Measurements from ENCODE around the gene MLF2. TPM values are rescaled to one million over a fixed set of nuclear protein-coding genes. Genes with fewer than 3 reads are reported as not detected.

The MLF2 gene
- total and polyA plus RNA-seq, 8 donors, result 142 to 182 (median 162) TPM

GRCh38 chr12:6699259-6699988 is 53.5 kb downstream of the MLF2 start:
- no peak overlapping the region for H3K4me3 ChIP-seq
- DNase-seq, result no peak
- H3K4me1 ChIP-seq, result peaks cover 6 to 15% of the 10 kb centered on the region in 2 donors
- no peak overlapping the region for H3K27ac ChIP-seq
- H3K36me3 ChIP-seq, result no peaks in the 10 kb centered on the region
- peaks cover 54 to 98% of the 10 kb centered on the region in 2 donors for H3K27me3 ChIP-seq
- ATAC-seq, result no peak
- no peaks in the 10 kb centered on the region for H3K9me3 ChIP-seq
- no peak for TF ChIP-seq CTCF (IDR thresholded peaks at IDR 0.05)
- intact Hi-C loops (cut with DNase I), result loop anchor here in 1 of 2 donors (10.0 kb wide), 1 partner anchor 85 kb away; no protein-coding TSS in a partner anchor

GRCh38 chr12:6698352-6699046 is 54.4 kb downstream of the MLF2 start:
- Histone ChIP-seq H3K27me3 (peaks cover 47 to 96% of the 10 kb centered on the region in 2 donors), H3K4me3 (no peak overlapping the region), H3K9me3 (no peaks in the 10 kb centered on the region), H3K36me3 (no peaks in the 10 kb centered on the region), H3K4me1 (peaks cover 6 to 15% of the 10 kb centered on the region in 2 donors), H3K27ac (no peak overlapping the region)
- DNase-seq (no peak), ATAC-seq (no peak)
- intact Hi-C loops (cut with DNase I), result loop anchor here in 1 of 2 donors (10.0 kb wide), 1 partner anchor 84 kb away; no protein-coding TSS in a partner anchor
- no peak for TF ChIP-seq CTCF (IDR thresholded peaks at IDR 0.05)

Other genes starting within 250 kb of the MLF2 start
- 1,000 to 10,000 TPM; 1,126 to 2,070 TPM for gene GAPDH, start 218.6 kb downstream of the MLF2 start, total RNA-seq
- 1,000 to 10,000 TPM; 1,473 to 1,774 (median 1,660) TPM for gene GAPDH, start 218.6 kb downstream of the MLF2 start, polyA plus RNA-seq (ENCODE audit: insufficient read length in 6 of 6)
- 10 to 100 TPM; 15.2 to 27.9 TPM for gene IFFO1, start 197.1 kb downstream of the MLF2 start, total RNA-seq
- 10 to 100 TPM; 14.5 to 24.7 (median 18.6) TPM for gene IFFO1, start 197.1 kb downstream of the MLF2 start, polyA plus RNA-seq (ENCODE audit: insufficient read length in 6 of 6)
- gene NOP2, start 184.8 kb downstream of the MLF2 start, total RNA-seq, result 10 to 100 TPM; 23.4 to 48.1 TPM
- gene NOP2, start 184.8 kb downstream of the MLF2 start, polyA plus RNA-seq (ENCODE audit: insufficient read length in 6 of 6), result 10 to 100 TPM; 20.6 to 39.2 (median 27.2) TPM
- gene CHD4, start 145.8 kb downstream of the MLF2 start, total RNA-seq, result 100 to 1,000 TPM; 159 to 171 TPM
- gene CHD4, start 145.8 kb downstream of the MLF2 start, polyA plus RNA-seq (ENCODE audit: insufficient read length in 6 of 6), result 100 to 1,000 TPM; 200 to 252 (median 234) TPM
- 1 to 10 TPM; 1.5 to 2.0 TPM for gene LPAR5, start 117.2 kb downstream of the MLF2 start, total RNA-seq
- 1 to 10 TPM; 1.1 to 1.8 (median 1.4) TPM for gene LPAR5, start 117.2 kb downstream of the MLF2 start, polyA plus RNA-seq (ENCODE audit: insufficient read length in 6 of 6)
- gene ACRBP, start 105.7 kb downstream of the MLF2 start, total RNA-seq, result 1 to 10 TPM; 4.9 to 6.3 TPM
- 1 to 10 TPM; 5.4 to 8.2 (median 6.4) TPM for gene ACRBP, start 105.7 kb downstream of the MLF2 start, polyA plus RNA-seq (ENCODE audit: insufficient read length in 6 of 6)
- 10 to 100 TPM; 23.1 to 38.0 TPM for gene ING4, start 90.0 kb downstream of the MLF2 start, total RNA-seq
- 100 to 1,000 TPM in 4 of 6 donors, 10 to 100 TPM in 2; 88.3 to 113 (median 101) TPM for gene ING4, start 90.0 kb downstream of the MLF2 start, polyA plus RNA-seq (ENCODE audit: insufficient read length in 6 of 6)
- 10 to 100 TPM; 39.3 to 55.0 TPM for gene ZNF384, start 63.8 kb downstream of the MLF2 start, total RNA-seq
- gene ZNF384, start 63.8 kb downstream of the MLF2 start, polyA plus RNA-seq (ENCODE audit: insufficient read length in 6 of 6), result 10 to 100 TPM; 86.7 to 97.9 (median 90.2) TPM
- under 1 TPM; 0.18 to 0.44 TPM for gene PIANP, start 52.3 kb downstream of the MLF2 start, total RNA-seq
- gene PIANP, start 52.3 kb downstream of the MLF2 start, polyA plus RNA-seq (ENCODE audit: insufficient read length in 6 of 6), result 1 to 10 TPM; 5.5 to 8.0 (median 6.1) TPM
- 10 to 100 TPM; 66.0 to 67.5 TPM for gene COPS7A, start 29.1 kb downstream of the MLF2 start, total RNA-seq
- gene COPS7A, start 29.1 kb downstream of the MLF2 start, polyA plus RNA-seq (ENCODE audit: insufficient read length in 6 of 6), result 10 to 100 TPM; 51.4 to 55.0 (median 53.3) TPM
- 100 to 1,000 TPM; 276 to 322 TPM for gene PTMS, start 13.2 kb upstream of the MLF2 start, total RNA-seq
- 100 to 1,000 TPM; 609 to 843 (median 755) TPM for gene PTMS, start 13.2 kb upstream of the MLF2 start, polyA plus RNA-seq (ENCODE audit: insufficient read length in 6 of 6)
- gene LAG3, start 19.4 kb upstream of the MLF2 start, total RNA-seq, result 1 to 10 TPM in 1 of 2 donors, under 1 TPM in 1; 0.79 to 2.4 TPM
- 1 to 10 TPM; 1.1 to 3.0 (median 1.7) TPM for gene LAG3, start 19.4 kb upstream of the MLF2 start, polyA plus RNA-seq (ENCODE audit: insufficient read length in 6 of 6)
- 10 to 100 TPM; 64.5 to 96.2 TPM for gene CD4, start 36.4 kb upstream of the MLF2 start, total RNA-seq
- 10 to 100 TPM; 90.2 to 97.8 (median 92.9) TPM for gene CD4, start 36.4 kb upstream of the MLF2 start, polyA plus RNA-seq (ENCODE audit: insufficient read length in 6 of 6)
- 10 to 100 TPM; 12.7 to 13.7 TPM for gene GPR162, start 68.7 kb upstream of the MLF2 start, total RNA-seq
- 10 to 100 TPM in 5 of 6 donors, 1 to 10 TPM in 1; 9.0 to 15.7 (median 11.5) TPM for gene GPR162, start 68.7 kb upstream of the MLF2 start, polyA plus RNA-seq (ENCODE audit: insufficient read length in 6 of 6)
- 10 to 100 TPM; 18.2 to 33.6 TPM for gene P3H3, start 75.3 kb upstream of the MLF2 start, total RNA-seq
- gene P3H3, start 75.3 kb upstream of the MLF2 start, polyA plus RNA-seq (ENCODE audit: insufficient read length in 6 of 6), result 10 to 100 TPM; 18.0 to 41.7 (median 22.3) TPM
- 1 to 10 TPM; 2.0 to 3.3 TPM for gene GNB3, start 87.8 kb upstream of the MLF2 start, total RNA-seq
- gene GNB3, start 87.8 kb upstream of the MLF2 start, polyA plus RNA-seq (ENCODE audit: insufficient read length in 6 of 6), result 1 to 10 TPM; 3.3 to 7.2 (median 5.4) TPM
- gene CDCA3, start 98.1 kb upstream of the MLF2 start, total RNA-seq, result 1 to 10 TPM; 2.0 to 7.7 TPM
- 10 to 100 TPM; 25.3 to 59.2 (median 33.3) TPM for gene CDCA3, start 98.1 kb upstream of the MLF2 start, polyA plus RNA-seq (ENCODE audit: insufficient read length in 6 of 6)
- gene USP5, start 99.0 kb upstream of the MLF2 start, total RNA-seq, result 10 to 100 TPM; 80.2 to 90.2 TPM
- 10 to 100 TPM; 50.8 to 66.3 (median 58.0) TPM for gene USP5, start 99.0 kb upstream of the MLF2 start, polyA plus RNA-seq (ENCODE audit: insufficient read length in 6 of 6)
- 100 to 1,000 TPM; 394 to 521 TPM for gene TPI1, start 114.4 kb upstream of the MLF2 start, total RNA-seq
- 100 to 1,000 TPM; 416 to 483 (median 444) TPM for gene TPI1, start 114.4 kb upstream of the MLF2 start, polyA plus RNA-seq (ENCODE audit: insufficient read length in 6 of 6)
- 10 to 100 TPM; 24.5 to 27.1 TPM for gene SPSB2, start 120.2 kb upstream of the MLF2 start, total RNA-seq
- gene SPSB2, start 120.2 kb upstream of the MLF2 start, polyA plus RNA-seq (ENCODE audit: insufficient read length in 6 of 6), result 10 to 100 TPM in 1 of 6 donors, 1 to 10 TPM in 5; 3.4 to 13.8 (median 7.2) TPM
- 10 to 100 TPM; 11.0 to 14.8 TPM for gene LRRC23, start 151.7 kb upstream of the MLF2 start, total RNA-seq
- gene LRRC23, start 151.7 kb upstream of the MLF2 start, polyA plus RNA-seq (ENCODE audit: insufficient read length in 6 of 6), result 10 to 100 TPM; 18.3 to 36.8 (median 25.2) TPM
- 10 to 100 TPM; 42.3 to 50.0 TPM for gene ENO2, start 161.4 kb upstream of the MLF2 start, total RNA-seq
- gene ENO2, start 161.4 kb upstream of the MLF2 start, polyA plus RNA-seq (ENCODE audit: insufficient read length in 6 of 6), result 10 to 100 TPM in 5 of 6 donors, 1 to 10 TPM in 1; 9.3 to 22.0 (median 14.3) TPM
- 100 to 1,000 TPM in 1 of 2 donors, 10 to 100 TPM in 1; 96.9 to 107 TPM for gene ATN1, start 174.8 kb upstream of the MLF2 start, total RNA-seq
- gene ATN1, start 174.8 kb upstream of the MLF2 start, polyA plus RNA-seq (ENCODE audit: insufficient read length in 6 of 6), result 100 to 1,000 TPM in 5 of 6 donors, 10 to 100 TPM in 1; 94.9 to 134 (median 115) TPM
- gene RNU7-1, start 190.7 kb upstream of the MLF2 start, total RNA-seq, result not detected
- 1 to 10 TPM in 2 of 6 donors, not detected in 4; 7.9 to 9.7 TPM for gene RNU7-1, start 190.7 kb upstream of the MLF2 start, polyA plus RNA-seq (ENCODE audit: insufficient read length in 6 of 6)
- 100 to 1,000 TPM; 159 to 194 TPM for gene C12orf57, start 190.9 kb upstream of the MLF2 start, total RNA-seq
- 100 to 1,000 TPM; 175 to 239 (median 204) TPM for gene C12orf57, start 190.9 kb upstream of the MLF2 start, polyA plus RNA-seq (ENCODE audit: insufficient read length in 6 of 6)
- 100 to 1,000 TPM in 1 of 2 donors, 10 to 100 TPM in 1; 74.6 to 145 TPM for gene PTPN6, start 198.2 kb upstream of the MLF2 start, total RNA-seq
- gene PTPN6, start 198.2 kb upstream of the MLF2 start, polyA plus RNA-seq (ENCODE audit: insufficient read length in 6 of 6), result 10 to 100 TPM; 17.4 to 21.2 (median 18.3) TPM
- gene PHB2, start 217.5 kb upstream of the MLF2 start, total RNA-seq, result 100 to 1,000 TPM; 113 to 142 TPM
- gene PHB2, start 217.5 kb upstream of the MLF2 start, polyA plus RNA-seq (ENCODE audit: insufficient read length in 6 of 6), result 100 to 1,000 TPM; 280 to 322 (median 302) TPM
- gene EMG1, start 217.8 kb upstream of the MLF2 start, total RNA-seq, result 10 to 100 TPM; 36.3 to 46.6 TPM
- 10 to 100 TPM; 45.3 to 52.3 (median 47.6) TPM for gene EMG1, start 217.8 kb upstream of the MLF2 start, polyA plus RNA-seq (ENCODE audit: insufficient read length in 6 of 6)